NCI-H748 (cell line): ENCODE measurements around the gene WFDC2.
A peak's percentile ranks its signal among the peaks of the same experiment; 100 is the strongest.

Experiments
- DNase-seq: peaks from one replicate; lab custom pipeline; 2025; ENCODE audit not compliant: unreplicated experiment; lab: John Stamatoyannopoulos, UW

WFDC2 gene, protein sequence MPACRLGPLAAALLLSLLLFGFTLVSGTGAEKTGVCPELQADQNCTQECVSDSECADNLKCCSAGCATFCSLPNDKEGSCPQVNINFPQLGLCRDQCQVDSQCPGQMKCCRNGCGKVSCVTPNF

DNA sequence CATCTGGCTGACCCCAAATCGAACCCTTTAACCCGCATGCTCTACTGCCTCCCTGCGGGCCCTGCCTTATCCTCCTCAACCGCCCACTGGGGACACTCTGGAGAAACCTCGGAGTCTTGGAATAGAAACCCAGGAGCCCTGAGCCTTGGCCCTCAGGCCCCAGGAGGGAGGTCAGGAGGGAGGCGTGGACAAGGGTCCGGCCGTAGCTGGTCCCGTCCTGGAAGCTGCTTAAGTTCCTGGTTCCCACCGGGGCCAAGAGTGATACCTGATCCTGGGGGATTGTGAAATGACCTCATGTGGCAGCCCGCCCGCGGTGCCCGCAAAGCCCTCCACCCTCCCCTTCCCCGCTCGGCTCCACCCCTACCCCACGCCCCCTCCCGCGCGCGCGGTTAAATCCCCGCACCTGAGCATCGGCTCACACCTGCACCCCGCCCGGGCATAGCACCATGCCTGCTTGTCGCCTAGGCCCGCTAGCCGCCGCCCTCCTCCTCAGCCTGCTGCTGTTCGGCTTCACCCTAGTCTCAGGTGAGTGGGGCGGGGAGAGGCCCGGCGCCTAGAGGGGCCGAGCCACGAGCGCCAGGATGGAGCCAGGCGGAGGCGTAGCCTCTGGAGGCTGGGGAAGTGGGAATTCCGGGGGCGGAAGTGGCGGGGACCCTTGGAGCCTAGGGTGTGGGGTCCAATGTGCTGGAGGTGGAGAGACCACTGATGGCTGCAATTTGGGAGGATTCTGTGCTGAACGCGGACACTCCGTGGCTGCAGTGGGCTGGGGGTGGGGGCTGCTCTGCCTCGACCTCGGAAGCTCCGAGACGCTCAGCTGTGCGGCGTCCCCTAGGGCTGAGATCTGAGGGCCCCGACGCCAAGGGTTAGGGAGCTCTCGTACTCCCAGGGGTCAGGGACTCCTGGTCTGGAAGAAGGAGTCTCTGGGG lies at the start of gene WFDC2:
Gene WFDC2, plus strand, starts transcription at position 418 of the 926 bp plus-strand sequence. Its CDS starts 29 bp downstream, at position 447.
- DNase-seq = peak; percentile 53

DNA sequence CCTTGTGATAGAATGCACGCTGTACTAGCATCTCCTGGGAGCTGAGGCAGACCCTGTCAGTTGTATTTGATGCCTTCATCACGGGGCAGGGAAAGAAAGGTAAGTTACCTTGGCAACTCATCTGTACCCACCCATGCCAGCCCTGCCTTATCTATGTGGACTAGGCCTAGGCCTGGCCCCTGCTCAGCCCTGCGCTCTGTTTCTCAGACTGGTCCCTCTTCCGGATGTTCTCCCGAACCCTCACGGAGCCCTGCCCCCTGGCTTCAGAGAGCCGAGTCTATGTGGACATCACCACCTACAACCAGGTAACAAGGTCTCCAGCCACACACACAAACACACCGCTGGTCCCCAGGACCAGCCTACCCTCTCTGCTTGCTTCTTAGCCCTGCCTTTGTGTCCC lies 49.4 kb upstream of the WFDC2 start:
- DNase-seq = no peak

DNA sequence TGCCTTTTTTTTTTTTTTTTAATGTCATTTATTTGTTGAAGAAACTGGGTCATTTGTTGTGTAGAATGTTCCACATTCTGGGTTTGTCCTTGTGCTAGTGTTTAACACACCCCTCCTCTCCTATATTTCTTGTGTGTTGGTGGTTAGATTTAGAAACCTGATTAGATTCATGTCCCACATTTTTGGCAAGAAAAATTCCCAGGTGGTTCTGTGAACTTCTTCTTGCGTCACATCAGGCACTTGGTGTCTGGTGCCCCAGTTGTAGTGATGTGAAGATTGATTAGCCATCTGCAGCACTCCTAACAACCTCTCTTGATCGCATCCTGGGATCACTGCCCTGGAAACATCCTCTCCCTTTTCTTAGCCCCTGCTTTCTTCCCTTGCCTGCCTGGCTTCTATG lies 45.9 kb upstream of the WFDC2 start:
- no peak for DNase-seq

DNA sequence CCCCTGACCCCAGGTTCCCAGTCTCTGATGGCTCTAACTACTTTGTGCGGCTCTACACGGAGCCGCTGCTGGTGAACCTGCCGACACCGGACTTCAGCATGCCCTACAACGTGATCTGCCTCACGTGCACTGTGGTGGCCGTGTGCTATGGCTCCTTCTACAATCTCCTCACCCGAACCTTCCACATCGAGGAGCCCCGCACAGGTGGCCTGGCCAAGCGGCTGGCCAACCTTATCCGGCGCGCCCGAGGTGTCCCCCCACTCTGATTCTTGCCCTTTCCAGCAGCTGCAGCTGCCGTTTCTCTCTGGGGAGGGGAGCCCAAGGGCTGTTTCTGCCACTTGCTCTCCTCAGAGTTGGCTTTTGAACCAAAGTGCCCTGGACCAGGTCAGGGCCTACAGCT lies 44.0 kb upstream of the WFDC2 start:
- no peak for DNase-seq

DNA sequence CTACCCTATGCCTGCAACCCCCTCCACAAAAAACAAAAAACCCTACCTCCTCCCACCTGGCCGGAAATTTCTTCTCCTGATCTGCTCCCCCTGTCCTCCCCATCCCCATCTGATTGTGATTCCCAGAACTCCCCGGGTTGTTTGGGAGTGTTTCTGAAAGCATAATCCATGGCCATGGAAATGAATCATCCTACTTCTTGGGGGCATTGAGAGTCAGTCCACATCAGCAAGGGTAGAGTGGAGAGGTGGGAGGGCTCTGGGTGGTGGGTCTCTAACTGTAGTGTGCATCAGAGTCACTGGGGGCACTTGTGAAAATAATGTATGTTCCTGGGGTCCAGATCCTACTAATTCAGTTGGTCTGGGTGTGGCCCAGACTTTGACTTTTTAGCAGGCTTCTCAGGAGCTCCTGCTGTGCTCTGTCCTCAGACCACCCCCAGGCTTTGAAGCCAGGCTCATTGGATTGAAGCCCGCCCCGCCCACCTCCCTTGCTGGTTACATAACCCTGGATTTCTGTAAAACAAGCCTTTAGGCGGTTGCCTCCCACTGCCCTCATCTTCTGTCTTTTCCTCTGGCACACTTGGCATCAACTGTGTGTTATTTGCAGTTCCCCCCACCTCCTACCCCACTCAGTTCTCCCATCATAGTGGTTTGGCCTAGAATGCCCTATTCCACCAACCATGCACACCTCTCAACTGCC lies 43.1 kb upstream of the WFDC2 start:
- no peak for DNase-seq

DNA sequence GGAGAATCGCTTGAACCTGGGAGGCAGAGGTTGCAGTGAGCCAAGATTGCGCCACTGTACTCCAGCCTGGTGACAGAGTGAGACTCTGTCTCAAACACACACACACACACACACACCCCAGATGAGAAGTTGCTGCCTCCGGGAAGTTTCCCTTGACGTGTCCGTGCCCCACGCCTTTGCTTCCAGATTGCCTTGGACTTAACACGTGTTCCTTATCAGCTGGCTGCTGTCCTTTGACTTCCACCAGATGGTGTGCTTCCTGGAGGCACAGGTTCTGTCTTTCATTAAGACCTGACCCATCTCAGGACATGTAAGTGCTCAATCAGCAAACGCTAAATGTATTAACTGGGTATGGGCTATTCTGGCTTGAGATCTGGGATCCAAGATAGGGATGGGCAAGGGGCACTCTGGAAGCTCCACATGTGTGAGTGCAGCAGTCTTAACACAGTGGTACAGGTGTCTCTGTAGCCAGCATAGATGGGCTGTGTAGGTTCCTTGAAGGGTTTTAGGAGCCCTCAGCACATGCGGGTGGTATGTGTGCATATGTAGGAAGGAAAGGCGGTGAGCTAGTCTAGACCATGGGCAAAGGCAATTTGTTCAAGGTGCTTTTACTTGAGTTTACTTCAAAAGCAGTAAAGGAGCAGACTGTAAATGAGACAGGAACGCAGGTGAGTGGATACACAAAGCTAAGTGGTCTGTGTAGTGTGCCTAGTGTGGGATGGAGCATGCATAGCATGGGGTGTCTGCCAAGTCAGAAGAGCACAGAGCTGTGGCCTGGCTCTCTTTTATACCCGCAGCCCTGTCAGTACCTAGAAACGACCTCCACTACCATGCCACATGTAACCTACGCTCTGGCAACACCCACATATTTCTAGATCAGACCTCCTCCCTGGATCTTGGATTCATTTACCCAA lies 42.1 kb upstream of the WFDC2 start:
- no peak for DNase-seq

DNA sequence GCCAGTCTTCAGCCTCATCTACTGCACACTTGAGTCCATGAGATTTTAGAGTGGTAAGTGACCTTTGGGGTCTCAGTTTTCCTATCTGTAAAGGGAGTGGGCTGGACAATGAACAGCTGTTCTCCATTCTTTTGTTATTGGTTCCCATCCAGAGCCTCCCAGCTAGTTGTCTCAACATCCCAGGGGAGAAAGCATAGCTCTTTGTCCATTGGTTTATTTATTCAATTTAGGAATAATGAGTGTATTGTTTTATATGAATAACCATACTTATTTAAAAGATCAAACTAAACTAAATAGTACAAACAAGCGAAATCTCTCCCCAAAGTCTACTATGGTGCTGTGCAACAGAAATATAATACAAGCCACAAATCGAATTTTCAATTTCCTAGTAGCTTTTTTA lies 39.9 kb upstream of the WFDC2 start:
- no peak for DNase-seq

DNA sequence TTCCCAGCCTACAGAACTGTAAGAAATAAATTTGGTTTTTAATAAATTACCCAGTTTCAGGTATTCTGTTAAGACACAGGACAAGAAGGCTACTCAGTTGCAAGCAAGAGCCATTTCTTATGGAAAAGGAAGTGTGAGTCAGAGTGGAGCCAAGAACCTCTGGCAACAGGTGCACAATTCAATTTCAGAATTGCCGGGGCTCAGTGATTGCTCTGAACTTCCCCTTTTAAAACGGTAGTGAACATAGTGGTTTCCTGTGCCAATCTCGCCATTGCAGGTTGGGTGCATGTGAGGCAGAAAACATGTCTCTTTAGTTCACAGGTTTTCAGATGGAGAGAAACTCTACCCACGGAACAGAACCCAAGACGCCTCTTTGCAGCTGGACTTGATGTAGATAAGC lies 37.3 kb upstream of the WFDC2 start:
- DNase-seq = no peak

DNA sequence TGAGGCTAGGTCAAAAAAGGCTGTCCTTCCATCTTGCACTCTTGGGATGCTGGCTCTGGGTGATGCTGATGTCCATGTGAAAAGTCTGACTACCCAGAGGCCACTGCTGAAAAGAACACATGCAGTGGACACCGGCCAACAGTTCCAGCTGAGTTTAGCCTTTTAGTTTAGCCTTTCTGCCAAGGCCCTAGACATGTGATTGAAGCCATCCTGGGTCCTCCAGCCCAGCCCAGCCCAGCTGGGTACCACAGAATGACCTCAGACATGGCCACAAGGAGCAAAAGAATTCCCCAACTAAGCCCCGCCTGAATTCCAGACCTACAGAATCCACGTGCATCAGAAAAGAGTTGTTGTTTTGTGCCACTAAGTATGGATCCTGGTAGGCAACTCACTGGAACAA lies 36.2 kb upstream of the WFDC2 start:
- no peak for DNase-seq

DNA sequence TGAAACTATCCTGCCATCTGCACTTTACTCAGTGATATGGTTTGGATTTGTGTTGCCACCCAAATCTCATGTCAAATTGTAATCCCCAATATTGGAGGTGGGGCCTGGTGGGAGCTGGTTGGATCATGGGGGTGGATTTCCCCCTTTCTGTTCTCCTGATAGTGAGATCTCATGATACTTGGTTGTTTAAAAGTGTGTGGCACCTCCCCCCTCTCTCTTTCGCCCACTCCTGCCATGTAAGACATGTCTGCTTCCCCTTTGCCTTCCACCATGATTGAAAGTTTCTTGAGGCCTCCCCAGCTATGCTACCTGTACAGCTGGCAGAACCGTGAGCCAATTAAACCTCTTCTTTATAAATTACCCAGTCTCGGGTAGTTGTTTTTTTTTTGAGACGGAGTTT lies 35.6 kb upstream of the WFDC2 start:
- DNase-seq = no peak

DNA sequence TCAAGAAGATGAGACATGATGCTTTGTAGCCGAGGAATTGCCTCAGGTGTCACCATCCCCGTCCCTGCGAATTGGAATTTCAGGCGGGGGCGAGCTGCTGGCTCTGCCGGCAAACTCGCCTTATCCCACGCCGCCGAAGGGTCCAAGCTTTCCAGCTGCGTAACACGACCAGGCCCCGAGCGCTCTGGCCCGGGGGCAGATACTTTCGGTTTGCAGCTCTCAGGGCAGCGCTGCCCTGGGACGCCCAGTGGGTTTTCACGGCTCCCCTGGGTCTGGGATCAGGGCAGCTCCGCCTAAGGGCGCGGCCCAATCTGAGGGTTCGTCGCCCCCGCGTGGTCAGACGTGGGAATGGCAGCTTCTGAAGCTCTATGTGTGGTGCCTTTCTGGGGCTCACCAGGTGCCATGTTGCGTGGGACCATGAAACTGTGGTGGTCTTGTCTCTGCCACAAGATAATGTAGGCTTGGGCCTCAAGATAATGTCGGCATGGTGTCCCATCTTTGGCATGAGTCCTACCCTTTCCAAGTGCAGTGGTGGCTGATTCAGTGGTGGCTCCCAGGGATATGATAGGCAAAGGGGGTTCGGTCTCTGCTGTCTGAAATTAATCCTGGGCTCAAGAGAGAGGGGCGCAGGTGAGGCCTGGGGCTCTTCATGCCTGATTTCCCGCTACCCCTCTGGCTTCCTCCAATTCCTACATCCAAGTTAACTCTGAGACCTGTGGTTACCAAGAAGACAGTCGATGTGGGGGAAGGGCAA lies 32.6 kb upstream of the WFDC2 start:
- DNase-seq = peak; percentile 72

DNA sequence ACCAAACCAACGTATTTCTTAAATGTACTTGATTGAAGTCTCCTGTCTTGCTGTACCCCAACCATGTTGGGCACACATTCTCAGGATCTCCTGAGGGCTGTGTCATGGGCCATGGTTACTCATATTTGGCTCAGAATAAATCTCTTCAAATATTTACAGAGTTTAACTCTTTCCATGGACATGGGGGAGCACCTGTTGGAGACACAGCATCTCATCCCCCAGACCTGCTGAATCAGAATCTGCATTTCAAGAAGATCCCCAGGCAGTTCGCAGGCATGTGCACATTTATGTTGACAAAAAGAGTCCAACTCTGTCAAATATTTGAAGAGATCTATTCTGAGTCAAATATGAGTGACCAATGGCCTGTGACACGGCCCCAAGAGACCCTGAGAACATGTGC lies 29.1 kb upstream of the WFDC2 start:
- DNase-seq = no peak

DNA sequence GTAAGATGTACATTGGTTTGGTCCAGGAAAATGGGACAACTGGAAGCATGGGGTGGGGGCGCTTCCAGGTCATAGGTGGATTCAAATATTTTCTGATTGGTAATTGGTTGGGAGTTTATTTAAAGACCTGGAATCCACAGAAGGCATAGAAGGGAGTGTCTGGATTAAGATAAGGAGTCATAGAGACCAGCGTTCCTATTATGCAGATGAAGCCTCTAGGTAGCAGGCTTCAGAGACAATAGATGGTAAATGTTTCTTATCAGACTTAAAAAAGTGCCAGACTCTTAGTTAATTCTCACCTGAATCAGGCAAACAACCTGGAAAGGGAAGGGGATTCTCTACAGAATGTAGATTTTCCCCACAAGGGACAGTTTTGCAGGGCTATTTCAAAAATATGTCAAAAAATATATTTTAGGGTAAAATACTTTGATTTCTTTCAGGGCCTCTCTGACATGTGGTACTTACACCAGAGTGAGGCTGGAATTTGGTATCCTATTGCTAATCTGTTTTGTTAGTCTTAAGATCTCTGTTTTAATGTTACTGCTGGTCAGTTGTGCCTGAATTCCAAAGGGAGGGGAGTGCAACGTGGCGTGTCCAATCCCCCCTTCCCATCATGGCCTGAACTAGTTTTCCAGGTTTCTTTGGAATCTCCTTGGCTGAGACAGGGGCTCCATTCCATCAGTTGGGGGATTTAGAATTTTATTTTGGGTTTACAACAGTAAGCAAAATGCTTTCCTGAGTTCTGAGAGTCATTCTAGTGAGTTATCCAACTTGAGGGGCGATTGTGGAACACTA lies 28.5 kb upstream of the WFDC2 start:
- DNase-seq = no peak

DNA sequence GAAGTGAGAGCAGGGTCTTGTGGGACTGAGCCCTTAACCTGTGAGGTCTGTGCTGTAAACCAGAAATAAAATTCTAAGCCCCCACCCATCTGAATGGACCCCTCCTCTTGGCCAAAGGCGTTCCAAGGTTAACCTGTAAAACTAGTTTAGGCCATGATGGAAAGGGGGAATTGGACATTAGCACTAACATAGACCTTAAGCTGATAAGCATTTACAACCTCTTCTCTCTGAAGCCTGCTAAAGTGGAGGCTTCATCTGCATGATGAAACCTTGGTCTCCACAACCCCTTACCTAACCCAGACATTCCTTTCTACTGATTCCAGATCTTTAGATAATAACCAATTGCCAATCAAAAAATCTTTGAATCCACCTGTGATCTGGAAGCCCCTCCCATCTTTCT lies 27.8 kb upstream of the WFDC2 start:
- DNase-seq = no peak

DNA sequence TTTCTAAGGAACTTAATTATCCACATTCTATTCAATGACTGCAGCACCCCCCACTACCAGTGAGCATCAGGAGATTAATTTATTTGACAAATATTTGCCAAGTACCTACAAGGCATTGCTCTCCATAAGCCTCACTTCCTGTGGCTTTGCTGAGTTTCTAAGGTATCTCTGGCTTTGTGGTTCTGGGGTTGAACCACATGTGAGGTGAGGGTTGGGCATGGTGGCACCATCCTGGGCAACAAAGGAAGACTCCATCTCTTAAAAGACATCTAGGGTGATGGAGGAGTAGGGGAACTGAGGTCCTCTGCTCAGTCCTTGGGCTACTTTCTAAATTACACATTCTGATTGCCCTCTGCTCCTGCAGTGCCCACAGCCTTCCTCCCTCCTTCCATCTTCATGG lies 25.5 kb upstream of the WFDC2 start:
- no peak for DNase-seq

DNA sequence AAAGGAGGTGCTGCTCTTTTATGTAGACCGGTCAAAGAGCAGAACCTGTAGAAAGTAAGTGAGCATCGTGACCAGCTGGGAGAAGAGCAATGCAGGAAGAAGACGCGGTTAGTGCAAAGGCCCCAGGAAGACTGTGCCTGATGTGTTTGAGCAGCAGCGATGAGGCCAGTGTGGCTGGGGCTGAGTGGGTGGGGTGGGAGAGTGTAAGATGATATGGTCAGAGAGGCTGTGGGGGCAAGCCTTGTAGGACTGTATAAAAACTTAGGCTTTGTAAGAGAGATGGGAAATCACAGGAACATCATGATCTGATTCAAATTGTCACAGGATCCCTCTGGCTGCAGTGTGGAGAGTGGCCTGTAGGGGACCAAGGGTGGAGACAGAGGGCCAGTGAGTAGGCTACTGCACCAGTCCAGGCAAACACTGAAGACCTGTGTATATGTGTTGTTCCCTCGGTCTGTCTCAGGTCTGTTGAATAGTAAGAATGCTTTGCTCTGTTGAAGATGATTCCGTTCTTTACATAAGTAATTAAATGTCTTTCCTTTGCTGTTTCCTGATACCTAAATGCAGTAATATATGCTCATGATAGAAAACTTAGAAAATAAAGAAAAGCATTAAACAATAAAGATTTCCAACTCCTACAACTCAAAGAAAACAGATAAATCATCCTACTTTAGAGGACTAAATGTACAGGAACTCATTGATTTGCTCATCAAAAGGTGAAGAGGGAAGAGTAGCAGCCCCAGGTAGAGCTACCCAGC lies 23.6 kb upstream of the WFDC2 start:
- DNase-seq = peak; percentile 23

DNA sequence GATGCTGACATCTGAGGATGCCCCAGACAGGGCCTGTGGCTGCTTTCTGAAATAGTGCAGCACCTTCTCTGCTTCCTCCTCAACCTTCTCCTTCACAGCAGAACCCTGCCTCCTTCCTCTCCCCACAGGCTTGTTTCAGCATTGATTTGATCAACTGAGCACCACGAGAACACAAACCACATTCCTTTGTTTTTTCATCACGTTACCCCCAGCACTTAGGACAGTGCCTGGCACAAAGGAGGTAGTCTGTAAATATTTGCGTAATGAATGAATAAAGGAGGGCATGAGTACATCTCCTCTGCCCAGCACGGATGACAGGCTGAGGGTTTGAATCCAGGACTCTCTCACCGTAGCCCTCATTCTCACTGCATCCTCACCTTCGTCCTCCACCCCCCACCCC lies 21.3 kb upstream of the WFDC2 start:
- DNase-seq = no peak

DNA sequence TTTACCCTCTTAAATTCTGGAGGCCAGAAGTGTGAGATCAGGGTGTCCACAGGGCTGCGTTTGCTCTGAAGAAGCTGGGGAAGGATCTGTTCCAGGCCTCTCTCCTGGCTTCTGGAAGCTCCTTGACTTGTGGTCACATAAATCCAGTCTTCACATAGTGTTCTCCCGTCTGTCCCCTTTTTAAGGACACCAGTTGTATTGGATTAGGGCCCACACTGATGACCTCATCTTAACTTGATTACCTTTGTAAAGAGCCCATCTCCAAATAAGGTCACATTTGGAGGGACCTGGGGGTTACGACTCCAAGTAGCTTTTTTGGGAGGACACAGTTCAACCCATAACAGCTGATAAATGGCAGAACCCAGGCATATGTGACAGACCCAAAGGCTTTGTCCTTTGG lies 20.0 kb upstream of the WFDC2 start:
- DNase-seq = no peak
